ENCODE data around the gene IGF2BP2. TPM values are rescaled to one million over a fixed set of nuclear protein-coding genes. Genes with fewer than 3 reads are reported as not detected.

Gene IGF2BP2
- total and polyA plus RNA-seq, 8 donors = 4.0 to 303 (median 29.0) TPM

DNA sequence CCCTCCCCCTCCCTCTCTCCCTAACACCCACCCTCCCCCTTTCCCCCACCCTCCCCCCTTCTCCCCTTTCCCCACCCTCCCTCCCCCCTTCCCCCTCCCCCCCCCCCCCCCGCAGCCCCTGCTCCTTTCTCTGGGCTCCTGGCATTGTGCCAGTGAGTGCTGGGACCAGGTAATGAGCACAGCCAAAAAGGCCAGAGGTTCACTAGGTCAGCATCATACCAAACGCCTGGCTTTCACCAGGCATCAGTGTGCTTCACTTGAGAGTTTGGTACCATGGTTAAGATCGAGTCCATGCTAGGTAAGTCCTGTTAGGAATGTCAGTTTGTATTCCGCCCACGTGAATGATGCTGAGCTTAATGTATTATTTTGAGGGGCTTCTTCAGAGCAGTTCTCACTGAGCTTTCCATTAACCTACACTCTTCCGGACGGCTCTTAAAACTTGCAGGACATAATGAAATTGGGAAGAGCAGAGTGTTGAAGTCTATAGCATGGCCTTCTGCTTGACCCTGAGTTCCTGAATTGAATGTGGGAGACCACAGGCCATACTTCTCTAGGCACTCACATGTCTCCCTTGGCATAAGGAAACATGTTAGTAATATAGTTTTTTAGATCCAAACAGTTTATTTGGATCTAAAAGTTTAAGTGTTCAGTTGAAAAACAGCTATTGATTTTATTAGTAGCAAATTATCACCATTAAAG lies 193.2 kb downstream of the IGF2BP2 start:
- H3K36me3 ChIP-seq = peaks cover 19 to 54% (median 49%) of the 10 kb centered on the region in 4 donors
- no peaks in the 10 kb centered on the region for H3K9me3 ChIP-seq
- no peaks in the 10 kb centered on the region for H3K27me3 ChIP-seq
- no peak for DNase-seq
- H3K27ac ChIP-seq = no peak overlapping the region
- no peak overlapping the region for H3K4me3 ChIP-seq
- intact Hi-C loops (cut with DNase I; ENCODE audit: low total_unique reads) = no loop called here
- TF ChIP-seq POLR2AphosphoS5 (IDR thresholded peaks at IDR 0.05) (no peak), POLR2A (IDR thresholded peaks at IDR 0.05) (no peak), EP300 (IDR thresholded peaks at IDR 0.05) (no peak)
- TF ChIP-seq, protein P1, sequence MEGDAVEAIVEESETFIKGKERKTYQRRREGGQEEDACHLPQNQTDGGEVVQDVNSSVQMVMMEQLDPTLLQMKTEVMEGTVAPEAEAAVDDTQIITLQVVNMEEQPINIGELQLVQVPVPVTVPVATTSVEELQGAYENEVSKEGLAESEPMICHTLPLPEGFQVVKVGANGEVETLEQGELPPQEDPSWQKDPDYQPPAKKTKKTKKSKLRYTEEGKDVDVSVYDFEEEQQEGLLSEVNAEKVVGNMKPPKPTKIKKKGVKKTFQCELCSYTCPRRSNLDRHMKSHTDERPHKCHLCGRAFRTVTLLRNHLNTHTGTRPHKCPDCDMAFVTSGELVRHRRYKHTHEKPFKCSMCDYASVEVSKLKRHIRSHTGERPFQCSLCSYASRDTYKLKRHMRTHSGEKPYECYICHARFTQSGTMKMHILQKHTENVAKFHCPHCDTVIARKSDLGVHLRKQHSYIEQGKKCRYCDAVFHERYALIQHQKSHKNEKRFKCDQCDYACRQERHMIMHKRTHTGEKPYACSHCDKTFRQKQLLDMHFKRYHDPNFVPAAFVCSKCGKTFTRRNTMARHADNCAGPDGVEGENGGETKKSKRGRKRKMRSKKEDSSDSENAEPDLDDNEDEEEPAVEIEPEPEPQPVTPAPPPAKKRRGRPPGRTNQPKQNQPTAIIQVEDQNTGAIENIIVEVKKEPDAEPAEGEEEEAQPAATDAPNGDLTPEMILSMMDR (IDR thresholded peaks at IDR 0.05) = no peak
- H3K4me1 ChIP-seq = peaks cover 8 to 20% (median 12%) of the 10 kb centered on the region in 4 donors
- WGBS, 5 donors = 88 to 92% (median 91%) methylated on average over 6 of the region's 7 CpGs

DNA sequence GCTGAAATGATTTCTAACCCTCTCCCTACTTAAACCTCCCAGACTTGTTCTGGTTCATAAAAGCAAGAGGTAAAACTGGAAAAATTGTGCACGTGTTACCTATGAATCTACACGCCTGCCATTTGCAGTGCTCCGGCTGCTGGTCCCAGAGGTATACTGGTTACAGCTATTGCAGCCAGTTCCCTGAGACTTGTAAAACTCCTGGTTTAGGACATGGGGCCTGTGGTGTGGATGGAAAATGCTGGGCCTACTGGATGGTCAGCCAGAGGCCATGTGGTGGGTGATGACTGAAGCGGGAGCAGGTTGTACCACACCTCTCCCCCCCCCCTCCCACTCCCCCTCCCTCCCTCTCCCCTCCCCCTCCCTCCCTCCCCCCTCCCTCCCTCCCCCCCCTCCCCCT lies 193.7 kb downstream of the IGF2BP2 start:
- Histone ChIP-seq H3K4me1 (peaks cover 8 to 20% (median 12%) of the 10 kb centered on the region in 4 donors), H3K4me3 (no peak overlapping the region), H3K27ac (peak overlapping the region in 2 of 5 donors; percentile 42 to 60), H3K9me3 (no peaks in the 10 kb centered on the region), H3K36me3 (peaks cover 25 to 59% (median 54%) of the 10 kb centered on the region in 4 donors), H3K27me3 (no peaks in the 10 kb centered on the region)
- intact Hi-C loops (cut with DNase I; ENCODE audit: low total_unique reads) = no loop called here
- WGBS, 5 donors = 69 to 89% (median 77%) methylated on average over 4 of the region's 4 CpGs
- no peak for DNase-seq
- no peak for TF ChIP-seq EP300 (IDR thresholded peaks at IDR 0.05)
- TF ChIP-seq POLR2AphosphoS5 (IDR thresholded peaks at IDR 0.05) = no peak
- TF ChIP-seq POLR2A (IDR thresholded peaks at IDR 0.05) = no peak
- TF ChIP-seq, protein P1 (IDR thresholded peaks at IDR 0.05) = no peak

DNA sequence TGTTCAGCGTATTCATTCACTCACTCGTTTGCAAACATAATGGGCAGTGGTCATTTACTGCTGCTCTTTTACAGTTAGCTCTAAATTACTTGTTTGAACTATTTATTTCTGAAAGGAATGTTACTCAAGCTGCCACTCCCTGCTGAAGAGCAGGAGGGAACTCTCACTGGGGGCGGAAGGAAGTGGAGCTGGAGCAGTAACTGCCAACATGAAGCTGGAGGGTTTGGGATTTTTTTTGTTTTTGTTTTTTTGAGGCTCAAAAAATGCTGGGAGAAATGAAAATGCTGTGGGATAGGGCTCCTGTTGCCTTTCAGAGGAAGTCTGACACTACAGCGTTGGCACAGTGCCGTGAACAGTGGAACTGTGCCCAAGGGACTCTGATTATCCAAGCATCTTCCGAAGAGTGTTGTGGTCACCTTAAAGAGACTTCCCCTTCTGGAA lies 194.6 kb downstream of the IGF2BP2 start:
- Histone ChIP-seq H3K27ac (peak overlapping the region in 3 of 5 donors; percentile 42 to 60 (median 58)), H3K36me3 (peaks cover 32 to 68% (median 64%) of the 10 kb centered on the region in 4 donors), H3K27me3 (no peaks in the 10 kb centered on the region), H3K4me3 (no peak overlapping the region), H3K9me3 (no peaks in the 10 kb centered on the region), H3K4me1 (peaks cover 8 to 20% (median 12%) of the 10 kb centered on the region in 4 donors)
- 27 to 35% (median 32%) methylated on average over 6 of the region's 6 CpGs for WGBS, 5 donors
- DNase-seq = peak; percentile 34 to 55
- TF ChIP-seq, protein P1 (IDR thresholded peaks at IDR 0.05) = no peak
- no peak for TF ChIP-seq POLR2AphosphoS5 (IDR thresholded peaks at IDR 0.05)
- intact Hi-C loops (cut with DNase I; ENCODE audit: low total_unique reads) = no loop called here

DNA sequence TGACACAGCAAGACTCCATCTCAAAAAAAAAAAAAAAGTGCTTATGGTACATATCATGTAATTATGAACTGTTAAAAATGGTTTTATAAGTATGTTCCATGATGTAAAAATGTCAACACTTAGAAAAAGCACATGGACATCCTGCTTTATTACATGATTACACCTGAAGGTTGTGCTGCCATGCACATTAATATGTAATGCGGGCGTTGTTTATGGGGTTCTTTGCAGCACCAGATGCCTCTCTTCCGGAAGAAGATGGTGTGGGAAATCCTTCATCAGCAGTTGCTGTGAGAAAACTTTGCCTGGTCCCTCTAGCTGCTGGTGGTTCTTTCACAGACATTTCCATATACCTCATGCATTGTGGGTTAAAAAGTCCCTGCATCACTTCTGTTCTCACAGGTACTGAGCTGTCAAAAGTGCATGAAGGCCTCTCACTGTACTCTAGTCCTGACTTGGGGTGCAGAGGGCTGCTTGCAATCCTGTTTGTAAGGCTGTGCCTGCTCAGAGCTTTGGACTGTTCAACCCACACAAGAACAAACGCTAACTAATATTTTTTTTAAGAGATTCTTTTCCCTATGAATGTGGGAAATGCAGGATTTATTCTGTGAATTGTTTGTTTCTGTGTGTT lies 195.2 kb downstream of the IGF2BP2 start:
- 65 to 76% (median 66%) methylated on average over 4 of the region's 4 CpGs for WGBS, 5 donors
- H3K36me3 ChIP-seq = peaks cover 32 to 74% (median 69%) of the 10 kb centered on the region in 4 donors
- intact Hi-C loops (cut with DNase I; ENCODE audit: low total_unique reads) = no loop called here
- DNase-seq = no peak
- H3K9me3 ChIP-seq = no peaks in the 10 kb centered on the region
- H3K27ac ChIP-seq = peak overlapping the region in 3 of 5 donors; percentile 42 to 60 (median 58)
- peaks cover 8 to 20% (median 12%) of the 10 kb centered on the region in 4 donors for H3K4me1 ChIP-seq
- H3K27me3 ChIP-seq = no peaks in the 10 kb centered on the region
- H3K4me3 ChIP-seq = no peak overlapping the region
- TF ChIP-seq EP300 (IDR thresholded peaks at IDR 0.05) = no peak
- no peak for TF ChIP-seq POLR2AphosphoS5 (IDR thresholded peaks at IDR 0.05)
